Measurements from ENCODE around the gene TAS2R13.

- no peak for TF ChIP-seq CTCF (IDR thresholded peaks at IDR 0.05; ENCODE audit: borderline replicate concordance, extremely low read depth, low read length, poor library complexity, severe bottlenecking)
- no peak for TF ChIP-seq EZH2 (IDR thresholded peaks at IDR 0.05; ENCODE audit: borderline replicate concordance, low read depth, low read length, severe bottlenecking)
Measured at GRCh38 chr12:10926269-10926668, 16.9 kb upstream of the TAS2R13 start.
